Upper lobe of right lung (tissue), 1 donor: ENCODE data around the gene NINJ1. TPM values are rescaled to one million over a fixed set of nuclear protein-coding genes. Genes with fewer than 3 reads are reported as not detected.

Source experiments
- ATAC-seq: fragments of 200-7000 bp; cut with Tn5 transposase; one replicate; pipeline ENCODE4 v1.9.1; 2020; ENCODE audit warnings: mild to moderate bottlenecking, moderate library complexity
- DNase-seq: peaks from one replicate; pipeline ENCODE4 v3.0.0-alpha.2; 2020
- H3K27ac ChIP-seq: fragments of 200-600 bp; one replicate; pipeline ENCODE4 v1.8.0; 2022
- H3K27me3 ChIP-seq: fragments of 200-600 bp; one replicate; pipeline ENCODE4 v1.8.0; 2022; ENCODE audit warnings: mild to moderate bottlenecking
- H3K36me3 ChIP-seq: fragments of 200-600 bp; one replicate; pipeline ENCODE4 v1.8.0; 2022
- H3K4me1 ChIP-seq: fragments of 200-600 bp; one replicate; pipeline ENCODE4 v1.8.0; 2022
- H3K4me3 ChIP-seq: fragments of 200-600 bp; one replicate; pipeline ENCODE4 v1.8.0; 2022; ENCODE audit warnings: mild to moderate bottlenecking
- H3K9me3 ChIP-seq: fragments of 200-600 bp; one replicate; pipeline ENCODE4 v1.8.0; 2022
- CTCF ChIP-seq: fragments of 200-600 bp; IDR thresholded peaks from one replicate; pipeline ENCODE4 v1.8.0; 2022; ENCODE audit warnings: antibody characterized with exemption
- intact Hi-C: fragments of 100-400 bp; cut with DNase I; formaldehyde crosslinking; loops from one replicate; pipeline ENCODE4 v1.11.0; 2022
- total RNA-seq: library from RNA; stranded (reverse); fragmentation: NEBNext Ultra II Directional; extraction: Animal tissue kit (Norgen Biotek cat#: 25700); gene quantifications from one replicate; pipeline ENCODE4 v1.2.1, GENCODE V29; 2021
- donor health status: DM: no; HTN: yes; CAD: no; lungs with severe emphysema.

The NINJ1 gene
- total RNA-seq, 1 donor from 2014 or later: 53.2 TPM

- peak within 1 kb of the TSS; percentile 95 for H3K27ac ChIP-seq
- H3K36me3 ChIP-seq: no peaks in the 10 kb centered on the region
- peak within 1 kb of the TSS; percentile 91 for H3K4me3 ChIP-seq
- H3K27me3 ChIP-seq: no peaks in the 10 kb centered on the region
- no peak for TF ChIP-seq CTCF
- no peaks in the 10 kb centered on the region for H3K9me3 ChIP-seq
- peak; percentile 12 for ATAC-seq
- H3K4me1 ChIP-seq: peaks cover 59% of the 10 kb centered on the region
- intact Hi-C loops: no loop called here
- peak; percentile 87 for DNase-seq
Observed at GRCh38 chr9:93096131-93096802, 37.8 kb downstream of the NINJ1 start, which contains the start of gene CARD19. Gene CARD19 (plus strand): TSS chr9:93096217. CDS start chr9:93096346, 129 bp downstream.

DNA sequence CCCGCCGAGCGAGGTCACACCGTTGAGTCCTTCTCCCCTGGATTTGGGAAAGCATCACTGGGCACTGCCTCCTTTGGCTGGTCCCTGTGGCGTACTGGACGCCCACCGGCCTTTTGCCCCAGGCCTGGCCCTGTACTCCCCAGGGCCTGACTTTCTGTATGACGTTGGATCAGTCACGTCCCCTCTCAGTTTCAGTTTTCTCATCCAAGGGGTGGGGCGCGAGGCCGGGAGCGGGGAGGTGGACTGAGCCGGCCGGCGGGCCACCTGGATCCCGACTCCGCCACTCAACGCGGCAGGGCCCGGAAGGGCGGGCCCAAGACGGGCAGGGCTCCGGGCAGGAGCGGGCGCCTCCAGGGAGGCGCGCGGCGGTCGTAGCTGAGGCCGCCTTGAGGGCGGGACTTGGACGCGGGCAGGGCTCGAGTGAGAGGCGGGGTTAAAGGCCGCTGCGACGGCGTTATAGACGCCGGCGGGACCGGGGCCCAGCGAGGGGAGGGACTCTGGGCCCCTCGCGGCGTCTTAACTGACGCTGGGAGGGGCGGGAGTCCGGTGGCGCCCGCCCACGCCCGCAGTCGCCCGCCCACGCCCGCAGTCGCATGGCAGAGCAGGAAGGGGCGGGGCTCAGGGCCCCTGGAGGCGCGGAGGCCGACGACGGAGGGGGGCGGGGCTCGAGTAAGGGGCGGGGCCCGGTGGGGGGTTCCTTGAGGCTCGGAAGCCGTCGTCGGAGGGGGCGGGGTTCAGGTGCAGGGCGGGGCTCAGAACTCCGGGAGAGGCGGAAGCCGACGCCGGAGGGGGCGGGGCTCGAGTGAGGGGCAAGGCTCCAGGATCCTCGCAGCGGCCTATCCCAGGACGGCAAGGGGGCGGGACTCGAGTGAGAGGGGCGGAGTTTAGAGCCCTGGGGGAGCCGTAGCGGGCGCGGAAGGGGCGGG is 38.6 kb downstream of the NINJ1 start:
- intact Hi-C loops: no loop called here
- H3K27ac ChIP-seq: peak overlapping the region; percentile 95
- H3K9me3 ChIP-seq: no peaks in the 10 kb centered on the region
- peaks cover 59% of the 10 kb centered on the region for H3K4me1 ChIP-seq
- peak overlapping the region; percentile 91 for H3K4me3 ChIP-seq
- ATAC-seq: peak; percentile 88
- TF ChIP-seq CTCF: no peak
- peak; percentile 100 for DNase-seq
- H3K36me3 ChIP-seq: no peaks in the 10 kb centered on the region
- no peaks in the 10 kb centered on the region for H3K27me3 ChIP-seq

DNA sequence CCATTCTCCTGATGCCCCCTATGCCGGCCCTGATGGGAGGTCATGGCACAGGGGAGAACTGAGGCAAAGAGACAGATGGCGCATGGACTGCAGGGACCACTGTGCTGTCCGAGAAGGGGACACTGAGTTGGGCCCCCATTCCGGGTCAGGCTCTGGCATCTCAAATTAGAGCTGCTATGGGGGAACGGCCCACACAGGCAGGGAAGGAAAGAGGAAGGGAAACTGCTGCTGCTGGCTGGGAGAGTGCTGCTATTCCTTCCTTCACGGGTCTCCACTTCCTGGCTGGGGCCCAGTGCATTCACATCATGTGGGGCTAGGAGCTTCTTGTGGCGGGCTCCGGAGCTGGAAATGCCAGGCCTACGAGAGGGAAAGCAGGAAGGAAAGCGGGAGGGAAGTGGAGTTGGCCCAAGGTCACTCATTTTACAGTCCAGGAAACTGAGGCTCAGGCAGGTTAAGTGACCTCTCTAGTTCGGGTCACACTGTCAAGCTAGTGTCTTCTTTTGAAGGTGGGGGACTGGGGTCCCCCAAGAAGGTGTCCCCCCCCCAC is 39.3 kb downstream of the NINJ1 start:
- no peak for TF ChIP-seq CTCF
- Histone ChIP-seq H3K36me3 (no peaks in the 10 kb centered on the region), H3K27ac (peak overlapping the region; percentile 95), H3K27me3 (no peaks in the 10 kb centered on the region), H3K9me3 (no peaks in the 10 kb centered on the region), H3K4me1 (peaks cover 55% of the 10 kb centered on the region), H3K4me3 (peak overlapping the region; percentile 59)
- ATAC-seq (peak; percentile 1), DNase-seq (peak; percentile 77)
- intact Hi-C loops: no loop called here

GRCh38 chr9:93093877-93094657 is 40.0 kb downstream of the NINJ1 start:
- ATAC-seq (no peak), DNase-seq (peak; percentile 55)
- Histone ChIP-seq H3K27ac (peak overlapping the region; percentile 95), H3K4me1 (peaks cover 49% of the 10 kb centered on the region), H3K9me3 (no peaks in the 10 kb centered on the region), H3K4me3 (no peak overlapping the region), H3K36me3 (no peaks in the 10 kb centered on the region), H3K27me3 (no peaks in the 10 kb centered on the region)
- intact Hi-C loops: no loop called here
- TF ChIP-seq CTCF: no peak
